HG03439 (cell line): ENCODE measurements around the gene PPP1R9A.

Source experiments
- ATAC-seq: cut with Tn5 transposase; IDR thresholded peaks from one replicate; pipeline ENCODE4 v1.9.1; 2021; ENCODE audit warnings: mild to moderate bottlenecking, moderate library complexity; ENCODE audit not compliant: unreplicated experiment

Gene PPP1R9A

DNA sequence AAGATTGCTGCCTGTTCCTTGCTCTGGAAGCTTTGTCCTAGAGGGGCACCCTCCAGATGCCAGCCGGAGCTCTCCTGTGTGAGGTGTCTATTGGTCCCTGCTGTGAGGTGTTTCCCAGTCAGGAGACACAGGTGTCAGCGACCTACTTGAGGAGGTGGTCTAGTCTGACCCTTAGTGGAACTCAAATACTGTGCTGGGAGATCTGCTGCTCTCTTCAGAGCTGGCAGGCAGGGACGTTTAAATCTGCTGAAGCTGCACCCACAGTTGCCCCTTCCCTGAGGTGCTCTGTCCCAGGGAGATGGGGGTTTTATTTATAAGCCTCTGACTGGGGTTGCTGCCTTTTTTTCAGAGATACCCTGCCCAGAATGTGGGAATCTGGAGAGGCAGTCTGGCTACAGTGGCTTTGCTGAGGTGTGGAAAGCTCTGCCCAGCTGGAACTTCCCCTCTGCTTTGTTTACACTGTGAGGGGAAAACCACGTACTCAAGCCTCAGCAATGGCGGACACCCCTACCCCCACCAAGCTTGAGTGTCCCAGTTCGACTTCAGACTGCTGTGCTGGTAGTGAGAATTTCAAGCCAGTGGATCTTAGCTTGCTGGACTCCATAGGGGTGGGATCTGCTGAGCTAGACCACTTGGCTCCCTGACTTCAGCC lies 119.2 kb downstream of the PPP1R9A start:
- no peak for ATAC-seq

DNA sequence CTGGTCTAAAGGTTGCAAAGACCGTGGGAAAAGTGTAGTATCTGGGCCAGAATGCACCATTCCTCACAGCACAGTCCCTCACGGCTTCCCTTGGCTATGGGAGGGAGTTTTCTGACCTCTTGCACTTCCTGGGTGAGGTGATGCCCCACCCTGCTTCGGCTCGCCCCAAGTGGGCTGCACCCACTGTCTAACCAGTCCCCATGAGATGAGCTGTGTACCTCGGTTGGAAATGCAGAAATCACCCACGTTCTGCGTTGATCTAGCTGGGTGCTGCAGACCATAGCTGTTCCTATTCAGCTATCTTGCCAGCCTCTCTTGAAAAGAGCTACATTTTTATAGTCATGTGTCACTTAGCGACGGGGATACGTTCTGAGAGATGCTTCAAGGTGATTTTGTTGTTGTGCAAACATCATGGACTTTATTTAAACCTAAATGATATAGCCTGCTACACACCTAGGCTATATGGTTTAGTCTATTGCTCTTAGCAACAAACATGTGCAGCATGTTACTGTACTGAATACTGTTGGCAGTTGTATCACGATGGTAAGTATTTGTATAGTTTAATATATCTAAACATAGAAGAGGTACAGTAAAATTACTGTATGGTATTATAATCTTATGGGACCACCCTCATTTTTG lies 120.0 kb downstream of the PPP1R9A start:
- ATAC-seq, result no peak

DNA sequence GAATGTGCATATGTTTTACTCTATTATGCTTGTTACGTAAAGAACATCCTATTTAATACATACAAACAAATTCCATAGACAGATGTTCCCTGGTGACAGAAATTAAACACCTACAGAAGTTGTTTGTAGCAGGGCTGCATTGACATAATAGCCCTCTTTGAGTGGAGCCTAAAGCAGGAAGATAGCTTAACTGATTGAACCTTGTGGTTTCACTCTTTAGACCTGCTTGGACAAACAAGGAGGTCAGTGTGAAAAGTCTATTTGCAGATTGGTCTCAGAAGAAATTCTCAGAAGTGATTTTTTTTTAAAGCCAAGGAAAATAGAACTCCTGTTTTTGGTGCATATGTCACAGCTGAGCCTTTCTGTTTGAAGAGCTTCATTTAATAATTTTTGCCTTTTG lies 121.3 kb downstream of the PPP1R9A start:
- ATAC-seq, result no peak

DNA sequence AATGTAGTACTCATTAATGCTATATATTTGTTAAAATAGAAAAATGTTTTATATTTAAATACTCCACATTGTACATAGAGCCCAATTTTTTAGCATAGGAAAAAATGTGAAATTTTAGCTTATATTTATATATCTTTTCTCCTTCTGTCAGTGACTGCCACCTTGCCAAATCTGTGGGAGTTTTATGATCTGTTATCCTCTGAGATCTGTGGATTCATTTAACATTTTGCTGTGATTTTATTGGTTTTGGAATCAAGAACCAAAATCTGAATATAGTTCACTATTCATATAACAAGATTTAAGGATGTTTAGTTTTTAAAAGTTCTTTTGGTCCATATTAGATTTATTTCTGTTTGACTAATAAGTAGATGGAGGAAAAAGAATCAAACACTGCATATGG lies 127.9 kb downstream of the PPP1R9A start:
- ATAC-seq, result no peak

DNA sequence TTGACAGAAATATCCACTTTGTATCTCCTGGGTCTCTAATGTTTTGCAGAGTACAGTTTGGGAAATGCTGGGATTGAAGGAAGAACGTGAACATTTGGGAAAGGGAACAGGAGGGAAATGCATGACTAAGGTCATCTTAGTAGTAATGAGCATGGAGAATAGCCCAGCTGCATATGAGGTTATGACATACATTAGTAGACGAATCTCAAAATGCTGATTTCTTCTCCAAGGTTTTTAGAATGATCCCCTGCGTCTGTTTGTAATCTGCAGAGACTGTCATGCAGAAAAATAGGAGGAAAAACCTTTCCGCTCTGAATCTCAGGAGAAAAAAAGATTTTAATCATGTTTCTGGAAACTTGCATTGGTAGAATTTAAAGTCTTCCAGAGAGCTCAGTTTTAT lies 133.6 kb downstream of the PPP1R9A start:
- ATAC-seq, result no peak

DNA sequence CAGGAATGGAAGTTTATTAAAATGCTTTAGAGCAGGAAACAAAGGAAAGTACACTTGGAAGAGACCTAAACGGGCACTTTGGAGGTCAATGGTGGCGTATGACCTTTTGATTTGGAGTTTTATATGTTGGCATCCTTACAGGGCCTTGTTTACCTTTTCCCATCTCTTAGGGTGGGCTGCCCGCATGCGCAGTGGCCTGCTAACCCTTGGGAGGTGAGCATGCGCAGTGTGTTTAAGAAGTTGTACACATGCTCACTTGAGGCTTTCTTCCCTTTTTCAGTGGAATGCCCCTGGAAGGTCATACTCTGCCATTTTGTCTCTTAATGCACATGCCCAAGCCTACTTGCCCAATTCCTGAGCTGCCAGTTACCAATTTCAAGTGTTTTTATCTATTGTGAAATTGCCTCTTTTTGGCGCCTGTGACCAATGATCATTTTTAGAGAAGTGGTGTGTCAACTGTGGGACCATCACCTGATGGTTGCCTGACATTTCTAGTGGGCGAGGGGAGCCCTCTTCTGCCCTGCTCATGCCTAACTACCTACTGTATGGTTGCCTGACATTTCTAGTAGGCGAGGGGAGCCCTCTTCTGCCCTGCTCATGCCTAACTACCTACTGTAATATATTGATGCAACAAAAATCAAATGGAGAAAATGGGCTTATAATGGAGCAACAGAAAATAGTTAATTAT lies 138.0 kb downstream of the PPP1R9A start:
- no peak for ATAC-seq

DNA sequence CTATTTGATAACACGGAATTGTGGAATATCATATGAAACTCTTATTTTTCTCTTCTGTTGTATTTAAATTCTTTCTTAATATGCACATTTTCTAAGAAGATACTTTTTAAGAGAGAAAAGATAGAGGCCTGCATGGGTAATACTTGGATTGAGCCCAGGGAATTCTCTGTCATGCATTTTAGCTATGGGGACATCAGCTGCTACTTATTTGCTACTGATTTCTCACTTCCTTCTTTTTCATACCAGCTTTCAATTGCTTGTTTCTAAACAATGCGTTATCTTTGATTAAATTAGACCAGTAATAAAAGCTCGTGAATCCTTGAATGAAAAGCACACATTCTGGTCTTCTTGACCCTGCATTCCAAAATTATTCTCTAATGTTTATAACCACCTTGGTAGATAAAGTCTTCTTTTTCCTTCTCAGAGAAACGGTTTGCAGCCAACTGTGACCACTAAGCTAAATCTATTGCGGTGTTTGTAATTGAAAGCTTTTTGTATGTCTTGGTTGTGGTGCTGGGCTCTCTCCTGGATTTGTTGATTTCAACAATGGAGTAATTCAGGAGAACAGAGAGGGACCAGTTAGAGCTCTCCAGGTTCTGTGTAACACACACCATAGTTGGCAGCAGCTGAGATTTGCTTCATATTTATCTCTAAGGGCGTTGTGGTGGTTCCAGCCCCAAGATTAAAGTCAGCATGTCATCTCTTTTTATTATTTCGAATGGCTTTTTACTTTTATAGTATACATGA lies 139.3 kb downstream of the PPP1R9A start:
- no peak for ATAC-seq

DNA sequence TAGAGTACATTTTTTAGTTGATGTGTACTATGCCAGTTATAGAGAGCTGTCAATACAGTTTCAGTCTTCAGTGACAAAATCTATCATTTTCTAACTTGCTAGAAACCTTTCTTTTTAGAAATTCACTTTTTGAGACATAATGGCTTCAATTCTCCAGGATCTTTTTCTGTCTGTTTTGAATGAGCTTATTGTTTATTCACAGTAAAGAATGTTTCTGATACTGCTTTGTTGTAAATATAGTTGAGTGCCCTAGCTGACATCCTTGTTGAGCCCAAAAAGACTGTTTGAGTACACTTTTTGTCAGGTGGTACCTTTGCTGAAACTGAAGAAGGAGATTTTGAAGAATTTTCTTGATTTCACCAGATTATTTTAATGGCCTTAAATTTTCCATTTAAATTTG lies 139.9 kb downstream of the PPP1R9A start:
- no peak for ATAC-seq

DNA sequence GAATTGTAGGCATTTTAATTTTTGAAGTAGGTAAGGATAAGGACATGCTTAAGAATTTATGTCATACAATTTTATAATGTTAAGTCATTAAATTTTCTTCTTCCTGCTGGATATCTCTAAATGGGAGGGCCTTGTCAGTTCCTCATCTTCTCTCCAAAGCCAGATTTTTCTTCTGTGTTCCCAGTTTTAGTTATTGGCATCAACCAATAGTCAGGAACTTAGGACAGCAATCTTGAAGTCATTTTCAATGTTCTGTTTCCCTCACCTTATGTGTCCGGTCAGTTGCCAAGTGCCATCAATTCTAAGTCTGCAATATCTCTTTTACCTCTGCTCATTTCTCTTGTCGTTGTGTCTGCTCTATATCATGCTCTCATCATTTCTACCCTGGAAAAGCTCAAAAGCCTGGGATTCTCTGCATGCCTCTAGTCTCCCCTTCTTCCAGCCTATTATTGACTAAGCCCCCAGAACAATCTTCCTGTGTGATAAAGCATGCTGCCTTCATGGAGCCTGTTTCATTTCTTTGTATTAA lies 145.2 kb downstream of the PPP1R9A start:
- no peak for ATAC-seq

DNA sequence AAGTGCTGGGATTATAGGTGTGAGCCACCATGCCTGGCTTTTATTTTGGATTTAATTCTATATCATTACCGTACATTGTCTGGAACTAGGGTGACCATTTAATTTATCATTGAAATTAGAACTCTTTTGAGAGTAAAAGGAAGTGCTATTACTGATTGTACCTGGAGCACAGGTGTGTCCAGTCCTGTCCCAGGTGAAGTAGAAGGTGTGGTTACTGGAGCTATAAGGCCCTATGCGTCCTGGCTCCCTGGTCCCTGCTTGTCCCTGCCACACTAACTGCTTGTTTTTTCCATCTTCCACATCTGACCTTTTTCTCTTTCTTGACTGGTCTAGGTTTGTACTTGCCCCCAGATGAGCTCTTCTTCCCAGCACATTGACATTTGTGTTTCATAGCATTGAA lies 147.0 kb downstream of the PPP1R9A start:
- ATAC-seq, result no peak

DNA sequence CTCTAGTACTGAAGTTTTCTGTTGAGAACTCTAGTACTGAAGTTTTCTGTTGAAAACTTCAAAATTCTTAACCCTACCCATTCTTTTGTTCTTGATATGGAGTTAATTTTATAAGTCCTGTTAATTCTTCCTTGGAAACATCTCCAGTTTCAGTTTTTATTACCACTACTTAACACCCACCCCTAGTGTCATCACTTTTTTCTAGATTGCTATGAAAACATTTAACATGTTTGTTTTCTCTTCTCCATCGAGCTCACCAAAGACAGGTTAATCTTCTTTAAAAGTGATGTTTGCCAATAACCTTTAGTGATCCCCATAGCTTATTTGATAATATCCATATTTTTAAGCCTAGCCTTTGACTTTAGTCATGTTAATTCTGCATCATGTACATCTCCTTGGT lies 147.9 kb downstream of the PPP1R9A start:
- ATAC-seq, result no peak

DNA sequence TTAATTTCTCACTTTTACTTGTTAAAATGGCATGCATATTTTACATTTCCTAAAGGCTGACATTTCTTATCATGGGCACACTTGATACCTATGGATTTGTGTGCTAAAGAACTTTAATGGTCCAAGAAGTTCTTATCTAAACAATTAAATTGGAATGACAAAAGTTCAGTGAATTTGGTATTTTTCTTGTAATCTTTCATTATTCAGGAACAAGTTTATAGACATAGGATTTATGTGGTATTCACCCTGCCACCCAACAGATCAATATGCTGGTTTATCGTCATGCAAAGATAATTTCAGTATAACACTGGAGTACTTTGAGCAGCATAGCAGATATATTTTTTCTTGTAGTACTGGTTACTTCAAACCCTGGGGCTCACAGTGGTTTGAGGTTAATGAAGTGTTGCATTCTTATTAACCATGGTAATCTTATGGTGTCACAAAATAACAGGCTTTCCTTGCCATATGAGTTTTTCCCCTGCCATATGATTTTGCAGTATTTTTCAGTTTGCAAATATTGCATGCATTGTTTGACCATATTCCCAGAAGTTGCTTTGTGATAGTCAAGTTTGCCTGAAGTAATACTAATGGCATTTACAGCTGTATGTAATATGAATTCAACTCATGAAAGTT lies 148.8 kb downstream of the PPP1R9A start:
- ATAC-seq, result no peak

DNA sequence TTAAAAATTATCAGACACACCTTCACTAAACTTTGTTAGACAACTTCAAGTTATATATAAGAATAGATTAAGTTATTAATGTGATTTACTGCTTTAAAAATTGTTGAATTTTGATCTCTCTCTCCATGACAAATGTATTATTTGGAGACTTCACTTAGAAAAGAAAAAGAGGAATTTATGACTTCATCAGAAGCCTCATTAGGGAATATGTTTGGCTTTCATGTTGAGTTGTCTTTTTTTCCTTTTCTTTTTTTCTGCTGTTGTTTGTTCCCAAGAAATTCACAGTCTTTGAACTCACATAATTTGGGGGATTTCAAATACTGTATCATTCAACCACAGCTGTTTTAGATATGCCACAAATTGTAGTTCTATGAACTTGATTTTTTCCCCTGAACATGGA lies 149.5 kb downstream of the PPP1R9A start:
- no peak for ATAC-seq

DNA sequence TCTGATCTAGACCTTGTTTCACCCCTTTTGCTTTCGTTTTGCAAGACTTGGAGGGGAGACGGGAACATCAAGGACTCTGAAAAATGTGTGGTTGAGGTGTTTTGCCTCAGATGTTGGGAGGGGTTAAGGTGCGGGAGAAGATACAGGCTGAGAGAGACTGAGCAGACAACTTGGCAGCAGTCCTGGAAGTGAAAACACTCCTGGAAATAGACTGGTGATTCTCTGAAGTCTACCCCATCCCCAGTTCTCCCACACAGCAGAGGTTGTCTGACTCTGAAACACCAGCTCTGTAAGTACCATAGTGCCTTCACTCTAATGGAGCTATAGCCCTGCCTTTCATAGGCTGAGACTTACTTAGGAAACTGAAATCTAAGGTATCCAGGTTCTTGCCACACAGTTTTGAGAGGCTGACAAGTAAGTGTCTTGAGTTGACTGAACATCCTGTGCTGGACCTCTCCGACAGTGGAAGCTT lies 152.5 kb downstream of the PPP1R9A start:
- ATAC-seq, result no peak

DNA sequence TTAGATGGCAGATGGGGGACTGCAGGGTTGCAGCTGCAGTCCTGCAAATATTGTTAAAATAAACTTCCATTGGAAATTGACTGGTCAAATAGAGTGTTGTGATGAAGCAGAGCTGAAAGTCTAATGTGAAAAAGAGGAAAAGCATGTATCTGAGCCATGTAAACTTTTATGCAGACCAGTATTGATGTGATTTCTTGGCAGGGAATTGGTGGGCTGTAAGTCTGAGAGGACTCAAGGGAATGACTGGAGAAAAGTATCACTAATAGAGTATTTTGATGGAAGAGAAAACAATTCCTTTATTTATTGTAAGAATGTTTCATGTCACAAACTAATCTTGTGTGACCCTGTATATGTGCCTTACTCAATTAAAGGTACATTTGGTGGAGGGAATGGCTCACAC lies 155.5 kb downstream of the PPP1R9A start:
- ATAC-seq, result no peak

DNA sequence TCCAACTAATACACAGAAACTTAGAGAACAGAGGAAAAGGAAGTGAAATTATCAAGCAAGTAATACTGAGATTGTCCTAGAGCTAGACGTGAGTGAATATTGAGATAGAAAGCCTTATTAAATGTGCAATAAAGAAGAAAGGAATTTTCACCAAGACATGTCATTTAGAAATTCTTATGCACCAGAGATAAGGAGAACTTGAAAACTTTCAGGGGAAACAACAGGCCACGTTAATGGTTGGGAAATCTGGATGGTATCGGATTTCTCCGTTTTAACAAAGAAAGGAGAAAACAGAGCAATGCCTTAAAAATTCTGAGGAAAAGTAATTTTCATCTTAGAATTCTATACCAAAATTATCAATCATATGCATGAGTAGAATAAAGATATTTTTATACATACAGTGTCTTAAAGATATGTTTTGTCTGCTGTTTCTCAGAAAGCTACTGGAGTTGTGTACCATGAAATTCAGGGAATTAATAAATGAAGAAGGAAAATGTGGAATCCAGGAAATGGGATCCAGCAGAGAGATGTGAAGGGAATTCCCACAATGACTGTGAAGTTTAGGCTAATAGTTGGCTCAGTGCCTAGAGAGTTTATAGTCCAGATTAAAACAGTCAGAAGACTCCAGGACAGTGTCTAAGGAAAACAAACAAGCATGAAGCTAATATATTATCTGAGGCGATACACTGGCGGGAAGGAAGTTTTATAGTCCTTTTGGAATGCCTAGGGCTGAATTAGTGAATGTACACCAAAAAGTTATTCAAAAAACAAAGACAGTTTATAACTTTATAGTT lies 159.5 kb downstream of the PPP1R9A start:
- ATAC-seq, result no peak

DNA sequence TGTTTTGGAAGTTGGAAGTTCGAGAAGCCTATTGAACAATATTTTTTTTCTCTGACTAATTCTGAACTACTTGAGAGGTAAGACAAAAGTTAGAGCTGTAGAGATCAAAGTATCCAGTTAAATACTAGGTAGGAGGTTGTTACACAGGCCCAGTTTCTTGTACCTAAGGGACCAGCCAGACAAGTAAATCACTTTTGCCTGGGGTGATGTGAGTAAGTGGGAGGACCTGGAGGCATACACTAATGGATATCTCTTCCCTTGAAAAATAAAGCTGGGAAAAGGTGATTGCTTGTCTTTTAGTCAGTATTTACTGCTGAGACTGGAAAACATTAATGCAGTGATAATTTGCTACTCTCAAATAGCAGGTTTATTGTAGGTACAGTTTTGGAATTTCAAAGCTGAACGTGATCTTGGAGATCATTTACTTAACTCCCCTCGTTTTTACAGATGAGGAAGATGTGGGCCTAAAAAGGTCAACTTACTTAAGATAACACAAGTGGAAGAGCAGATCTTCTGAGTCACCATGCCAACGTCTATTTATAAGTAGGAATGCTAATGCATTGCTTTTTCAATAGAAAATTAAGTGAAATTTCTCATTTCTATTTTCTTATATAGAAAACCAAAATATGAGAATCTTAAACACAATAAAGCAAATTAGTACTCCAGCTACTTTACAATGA lies 181.3 kb downstream of the PPP1R9A start:
- no peak for ATAC-seq

DNA sequence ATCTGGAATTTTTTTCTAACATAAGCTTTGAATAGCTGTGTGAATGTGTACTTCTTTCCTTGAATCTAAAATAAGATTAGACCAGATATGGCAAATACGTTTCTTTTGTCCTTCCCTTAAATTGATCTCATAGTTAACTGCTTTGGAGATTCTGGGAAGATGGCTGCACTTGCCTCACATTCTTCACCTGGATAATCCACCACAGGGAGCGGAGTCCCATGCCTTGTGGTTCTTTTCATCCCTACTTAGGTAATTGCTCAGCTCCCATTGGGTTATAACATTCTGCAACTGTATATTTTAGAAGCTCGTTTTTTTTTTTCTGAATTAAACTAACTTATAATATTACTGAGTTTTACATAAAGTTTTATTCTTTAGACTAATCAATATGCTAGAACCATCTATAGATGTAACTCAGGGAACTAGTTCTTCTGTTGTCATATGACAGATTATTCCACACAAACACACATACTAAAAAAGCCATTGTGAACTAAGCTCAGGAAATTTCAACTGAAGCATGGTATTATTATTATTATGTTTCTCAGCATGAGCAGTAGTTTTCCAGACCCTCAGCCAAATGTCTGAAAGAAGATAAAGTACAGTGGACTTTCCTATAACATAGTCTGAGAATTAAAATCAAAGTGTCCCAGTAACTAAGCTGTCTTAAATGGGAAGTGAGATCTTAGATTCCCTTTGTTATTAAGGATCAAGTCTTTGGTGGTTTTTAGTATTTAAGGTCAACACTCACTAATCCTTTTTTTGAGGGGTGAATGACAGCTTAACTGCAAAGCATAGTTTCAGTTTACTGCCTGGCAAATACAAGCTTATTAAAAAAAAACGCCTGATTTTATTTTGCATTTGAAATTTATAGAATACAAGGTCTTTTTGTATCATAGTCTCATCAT lies 182.3 kb downstream of the PPP1R9A start:
- ATAC-seq, result no peak
